ENCODE results near the gene NFKBIA. TPM values are rescaled to one million over a fixed set of nuclear protein-coding genes. Genes with fewer than 3 reads are reported as not detected.

Gene NFKBIA
- total RNA-seq, 4 donors from 2014 or later = 362 to 1,916 (median 456) TPM

DNA sequence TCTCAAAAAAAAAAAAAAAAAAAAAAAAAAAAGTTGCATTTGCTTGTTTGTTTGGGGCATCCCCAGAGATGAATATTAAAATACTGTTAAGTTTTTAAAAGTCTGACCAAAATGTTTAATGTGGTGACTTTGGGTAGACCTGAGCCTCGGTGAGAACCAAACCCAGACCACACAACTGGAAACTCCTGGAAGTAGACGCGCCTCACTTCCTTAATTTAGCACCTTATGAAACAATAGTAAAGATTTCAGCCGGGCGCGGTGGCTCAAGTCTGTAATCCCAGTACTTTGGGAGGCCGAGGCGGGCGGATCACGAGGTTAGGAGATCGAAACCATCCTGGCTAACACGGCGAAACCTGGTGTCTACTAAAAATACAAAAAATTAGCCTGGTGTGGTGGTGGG is 9.3 kb downstream of the NFKBIA start:
- Histone ChIP-seq H3K4me3 (no peak overlapping the region), H3K9me3 (no peaks in the 10 kb centered on the region), H3K27ac (no peak overlapping the region), H3K27me3 (no peaks in the 10 kb centered on the region), H3K36me3 (peaks cover 0 to 4% (median 2%) of the 10 kb centered on the region in 4 donors), H3K4me1 (peaks cover 4 to 36% (median 20%) of the 10 kb centered on the region in 4 donors)
- intact Hi-C loops (cut with DNase I; ENCODE audit: low total_unique reads) (no loop called here), in situ Hi-C loops (cut with MboI; ENCODE audit: low pct_ligation_motif_present in 1 of 4, low pct_unique_long_range_greater_than_20kb in 1 of 4, low sequenced_read_pairs in 3 of 4) (loop anchor here in 1 of 4 donors (5.0 kb wide), 1 partner anchor 53 kb away; no protein-coding TSS in a partner anchor)
- DNase-seq = no peak
- 84 to 89% methylated on average over 3 to 13 of the region's 13 CpGs for WGBS, 2 donors (ENCODE audit: low coverage in 1 of 2)
- TF ChIP-seq EP300 (IDR thresholded peaks at IDR 0.05; ENCODE audit: low read depth) (no peak), POLR2A (IDR thresholded peaks at IDR 0.05) (no peak), POLR2AphosphoS5 (IDR thresholded peaks at IDR 0.05) (no peak)
- TF ChIP-seq, protein P1, sequence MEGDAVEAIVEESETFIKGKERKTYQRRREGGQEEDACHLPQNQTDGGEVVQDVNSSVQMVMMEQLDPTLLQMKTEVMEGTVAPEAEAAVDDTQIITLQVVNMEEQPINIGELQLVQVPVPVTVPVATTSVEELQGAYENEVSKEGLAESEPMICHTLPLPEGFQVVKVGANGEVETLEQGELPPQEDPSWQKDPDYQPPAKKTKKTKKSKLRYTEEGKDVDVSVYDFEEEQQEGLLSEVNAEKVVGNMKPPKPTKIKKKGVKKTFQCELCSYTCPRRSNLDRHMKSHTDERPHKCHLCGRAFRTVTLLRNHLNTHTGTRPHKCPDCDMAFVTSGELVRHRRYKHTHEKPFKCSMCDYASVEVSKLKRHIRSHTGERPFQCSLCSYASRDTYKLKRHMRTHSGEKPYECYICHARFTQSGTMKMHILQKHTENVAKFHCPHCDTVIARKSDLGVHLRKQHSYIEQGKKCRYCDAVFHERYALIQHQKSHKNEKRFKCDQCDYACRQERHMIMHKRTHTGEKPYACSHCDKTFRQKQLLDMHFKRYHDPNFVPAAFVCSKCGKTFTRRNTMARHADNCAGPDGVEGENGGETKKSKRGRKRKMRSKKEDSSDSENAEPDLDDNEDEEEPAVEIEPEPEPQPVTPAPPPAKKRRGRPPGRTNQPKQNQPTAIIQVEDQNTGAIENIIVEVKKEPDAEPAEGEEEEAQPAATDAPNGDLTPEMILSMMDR (IDR thresholded peaks at IDR 0.05) = no peak

DNA sequence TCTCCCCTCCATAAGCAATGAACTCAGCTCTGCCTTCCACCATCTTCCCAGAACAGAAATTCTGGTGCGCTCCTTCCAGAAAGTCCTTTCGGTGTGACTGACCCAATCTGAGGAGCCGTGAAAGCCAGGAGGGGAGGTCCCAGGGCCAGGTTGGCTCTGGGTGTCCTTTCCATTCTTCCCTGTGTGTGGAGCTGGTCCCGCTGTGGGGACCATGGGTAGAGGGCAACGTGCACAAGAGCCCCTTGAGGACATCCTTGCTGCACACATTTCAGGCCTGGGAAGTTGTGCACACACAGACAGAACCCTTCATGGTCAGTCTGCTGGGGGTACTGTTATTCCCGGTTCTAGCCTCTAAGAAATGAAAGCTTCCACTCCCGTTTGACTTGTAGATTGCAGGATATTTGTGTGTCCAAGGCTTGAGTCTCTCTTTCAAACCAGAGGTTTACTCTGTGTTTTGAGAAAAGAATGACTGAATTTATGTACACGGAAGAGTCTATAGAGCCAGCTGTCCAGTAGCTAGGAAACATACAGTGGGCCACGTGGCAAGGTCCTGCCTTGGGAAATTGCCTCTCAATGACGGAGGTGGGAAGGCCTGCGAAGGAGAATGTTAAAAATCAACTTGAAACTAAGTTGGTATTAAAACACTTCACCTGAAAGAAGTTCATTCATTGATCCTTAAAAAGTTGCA is 10.1 kb downstream of the NFKBIA start:
- in situ Hi-C loops (cut with MboI; ENCODE audit: low pct_ligation_motif_present in 1 of 4, low pct_unique_long_range_greater_than_20kb in 1 of 4, low sequenced_read_pairs in 3 of 4) (loop anchor here in 1 of 4 donors (5.0 kb wide), 1 partner anchor 52 kb away; no protein-coding TSS in a partner anchor), intact Hi-C loops (cut with DNase I; ENCODE audit: low total_unique reads) (no loop called here)
- Histone ChIP-seq H3K4me3 (no peak overlapping the region), H3K27ac (no peak overlapping the region), H3K27me3 (no peaks in the 10 kb centered on the region), H3K36me3 (no peaks in the 10 kb centered on the region), H3K4me1 (peaks cover 0 to 29% (median 19%) of the 10 kb centered on the region in 4 donors), H3K9me3 (no peaks in the 10 kb centered on the region)
- TF ChIP-seq, protein P1 (IDR thresholded peaks at IDR 0.05) = no peak
- WGBS, 2 donors (ENCODE audit: low coverage in 1 of 2) = 89 to 100% methylated on average over 2 to 11 of the region's 11 CpGs
- no peak for DNase-seq

DNA sequence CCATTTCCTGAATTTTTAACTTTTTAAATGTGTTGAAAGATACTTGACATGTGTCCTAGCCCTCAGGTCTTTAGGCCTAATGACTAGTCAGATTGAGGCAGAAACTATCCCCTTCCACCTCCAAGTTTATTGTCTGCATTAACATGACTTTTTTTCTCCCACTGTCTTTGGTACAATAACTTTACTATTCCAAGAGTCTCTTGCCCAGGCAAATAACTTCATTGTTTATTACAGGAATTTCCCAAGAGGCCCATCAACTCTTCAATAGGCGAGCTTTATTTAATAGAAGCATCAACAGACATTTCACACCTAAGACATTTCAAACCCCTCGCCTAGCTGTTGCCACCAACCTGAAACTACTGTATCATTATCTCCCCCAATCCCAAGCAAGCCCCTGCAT is 10.7 kb downstream of the NFKBIA start:
- WGBS, 2 donors (ENCODE audit: low coverage in 1 of 2) = 79% methylated on average over 2 of the region's 2 CpGs; no CpG with 5 or more reads in 1 of the 2 donors
- H3K4me1 ChIP-seq = peaks cover 0 to 23% (median 14%) of the 10 kb centered on the region in 4 donors
- H3K27ac ChIP-seq = no peak overlapping the region
- no peaks in the 10 kb centered on the region for H3K27me3 ChIP-seq
- TF ChIP-seq, protein P1 (IDR thresholded peaks at IDR 0.05) = no peak
- TF ChIP-seq POLR2AphosphoS5 (IDR thresholded peaks at IDR 0.05) (no peak), POLR2A (IDR thresholded peaks at IDR 0.05) (no peak), EP300 (IDR thresholded peaks at IDR 0.05; ENCODE audit: low read depth) (no peak)
- H3K9me3 ChIP-seq = no peaks in the 10 kb centered on the region
- H3K36me3 ChIP-seq = no peaks in the 10 kb centered on the region
- in situ Hi-C loops (cut with MboI; ENCODE audit: low pct_ligation_motif_present in 1 of 4, low pct_unique_long_range_greater_than_20kb in 1 of 4, low sequenced_read_pairs in 3 of 4) = no loop called here
- H3K4me3 ChIP-seq = no peak overlapping the region
- intact Hi-C loops (cut with DNase I; ENCODE audit: low total_unique reads) = no loop called here
- DNase-seq = no peak

DNA sequence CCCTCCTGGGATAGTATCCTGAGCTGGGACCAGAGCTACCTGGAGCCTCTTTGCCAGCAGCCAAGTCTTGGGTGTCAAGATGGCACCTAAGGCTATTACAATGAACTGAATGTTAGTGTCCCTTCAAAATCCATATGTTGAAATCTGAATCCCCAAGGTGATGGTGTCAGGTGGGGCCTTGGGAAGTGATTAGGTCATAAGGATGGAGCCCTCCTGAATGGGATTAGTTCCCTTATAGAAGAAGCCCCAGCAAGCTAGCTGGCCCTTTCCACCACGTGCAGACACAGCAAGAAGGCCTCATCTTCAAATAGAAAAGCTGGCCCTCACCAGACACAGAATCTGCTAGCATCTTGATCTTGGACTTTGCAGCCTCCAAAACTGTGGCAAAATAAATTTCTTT is 12.4 kb downstream of the NFKBIA start:
- H3K36me3 ChIP-seq = no peaks in the 10 kb centered on the region
- WGBS, 2 donors (ENCODE audit: low coverage in 1 of 2) = 92 to 100% methylated on average over 1 of the region's 1 CpG
- no peak overlapping the region for H3K27ac ChIP-seq
- no peak for DNase-seq
- H3K4me1 ChIP-seq = peaks cover 0 to 5% (median under 1%) of the 10 kb centered on the region in 4 donors
- TF ChIP-seq POLR2A (IDR thresholded peaks at IDR 0.05) (no peak), POLR2AphosphoS5 (IDR thresholded peaks at IDR 0.05) (no peak), EP300 (IDR thresholded peaks at IDR 0.05; ENCODE audit: low read depth) (no peak)
- TF ChIP-seq, protein P1 (IDR thresholded peaks at IDR 0.05) = no peak
- no peak overlapping the region for H3K4me3 ChIP-seq
- in situ Hi-C loops (cut with MboI; ENCODE audit: low pct_ligation_motif_present in 1 of 4, low pct_unique_long_range_greater_than_20kb in 1 of 4, low sequenced_read_pairs in 3 of 4) = no loop called here
- intact Hi-C loops (cut with DNase I; ENCODE audit: low total_unique reads) = no loop called here
- H3K27me3 ChIP-seq = no peaks in the 10 kb centered on the region
- H3K9me3 ChIP-seq = no peaks in the 10 kb centered on the region

All from transverse colon (tissue), 4 donors.